HCT116 (cell line): ENCODE data around the gene PREX1. TPM values are rescaled to one million over a fixed set of nuclear protein-coding genes. Genes with fewer than 3 reads are reported as not detected.

ENCODE experiments used
- ATAC-seq: fragments of 200-7000 bp; cut with Tn5 transposase; 2 replicates; pipeline ENCODE4 v1.9.1; 2020; ENCODE audit warnings: mild to moderate bottlenecking, moderate library complexity
- BruUV-seq: library from RNA; stranded (reverse); fragments of 400-500 nt; replicated peaks from 2 replicates; lab custom pipeline; 2021; lab: Mats Ljungman, UMichigan
- CTCF ChIA-PET: fragments of 300-600 bp; sonication (Branson Sonifier 250); formaldehyde crosslinking; loops from one replicate; lab custom pipeline; 2021; ENCODE audit warnings: antibody characterized with exemption; lab: Charles Lee
- POLR2A ChIA-PET: fragments of 300-600, 350-600 bp; sonication (Branson Sonifier 250); formaldehyde crosslinking; loops from one replicate; lab custom pipeline; 2021; ENCODE audit warnings: antibody characterized with exemption; lab: Charles Lee
- RAD21 ChIA-PET, 2 experiments: fragments of 300-600 bp; sonication (Branson Sonifier 250); formaldehyde crosslinking; loops; one replicate each; lab custom pipeline; 2023; ENCODE audit warnings: low total read pairs in 2 of 2; ENCODE audit not compliant: uncharacterized antibody in 2 of 2, unreplicated experiment in 2 of 2, low non-redundant PET in 1 of 2; lab: Charles Lee
- DNase-seq: peaks from one replicate; pipeline ENCODE4 v3.0.0-alpha.2; 2010; ENCODE audit warnings: low read depth, low spot score
- H2AFZ ChIP-seq: fragments of 200-600 bp; shearing (Covaris generic), sonication (generic); 2 replicates; pipeline ENCODE4 v1.6.1; 2017; ENCODE audit warnings: low read depth, mixed run types, mixed read lengths, antibody characterized with exemption, low read length; ENCODE audit not compliant: poor library complexity, severe bottlenecking
- H3K27ac ChIP-seq: 2 replicates; pipeline ENCODE4 v1.5.1; 2012; ENCODE audit warnings: low read depth, low read length
- H3K27me3 ChIP-seq: fragments of 200-600 bp; sonication (generic); 2 replicates; pipeline ENCODE4 v1.6.1; 2016; ENCODE audit warnings: mixed run types, low read length, mixed read lengths; ENCODE audit not compliant: insufficient read depth
- H3K36me3 ChIP-seq, 2 experiments: fragments of 200-500 bp in 1 of 2; fragments of 200-600 bp in 1 of 2; sonication (Bioruptor generic) in 1 of 2; sonication (generic) in 1 of 2; 2 replicates each; pipeline versions ENCODE4 v1.5.1 to v1.6.1; 2014 to 2016; ENCODE audit warnings: low read length in 2 of 2, inconsistent platforms in 1 of 2, mixed read lengths in 1 of 2, mixed run types in 1 of 2; ENCODE audit not compliant: insufficient read depth in 2 of 2, control insufficient read depth in 1 of 2
- H3K4me1 ChIP-seq, 2 experiments: fragments of 200-600 bp in 1 of 2; sonication (generic) in 1 of 2; 2 replicates each; pipeline versions ENCODE4 v1.5.1 to v1.6.1; 2012 to 2017; ENCODE audit warnings: low read length in 2 of 2, inconsistent platforms in 1 of 2, mild to moderate bottlenecking in 1 of 2, mixed read lengths in 1 of 2, mixed run types in 1 of 2, moderate library complexity in 1 of 2; ENCODE audit not compliant: insufficient read depth in 2 of 2, control insufficient read depth in 1 of 2
- H3K4me2 ChIP-seq: fragments of 200-600 bp; sonication (generic); 2 replicates; pipeline ENCODE4 v1.6.1; 2017; ENCODE audit warnings: mixed run types, low read length, mixed read lengths
- H3K4me3 ChIP-seq, 2 experiments: fragments of 200-600 bp in 1 of 2; sonication (generic) in 1 of 2; replicated peaks in 1 of 2; 2 replicates each; pipeline ENCODE4 v1.5.1; 2011 to 2016; ENCODE audit warnings: low read length in 2 of 2, control low read depth in 1 of 2, low read depth in 1 of 2, mild to moderate bottlenecking in 1 of 2, mixed read lengths in 1 of 2, mixed run types in 1 of 2
- H3K79me2 ChIP-seq: fragments of 200-600 bp; sonication (generic); 2 replicates; pipeline ENCODE4 v1.6.1; 2017; ENCODE audit warnings: mild to moderate bottlenecking, mixed run types, low read length, moderate library complexity, mixed read lengths; ENCODE audit not compliant: insufficient read depth
- H3K9ac ChIP-seq: fragments of 200-600 bp; sonication (generic); 2 replicates; pipeline ENCODE4 v1.6.1; 2016; ENCODE audit warnings: low read length, mixed read lengths
- H3K9me2 ChIP-seq: fragments of 200-600 bp; sonication (generic), shearing (Covaris generic); 2 replicates; pipeline ENCODE4 v1.6.1; 2017; ENCODE audit warnings: mixed run types, mild to moderate bottlenecking, moderate library complexity; ENCODE audit not compliant: insufficient read depth
- H3K9me3 ChIP-seq, 2 experiments: fragments of 200-500 bp in 1 of 2; fragments of 200-600 bp in 1 of 2; sonication (Bioruptor generic) in 1 of 2; sonication (generic) in 1 of 2; 2 replicates each; pipeline ENCODE4 v1.6.1; 2014 to 2017; ENCODE audit warnings: low read length in 2 of 2, mixed read lengths in 2 of 2, inconsistent platforms in 1 of 2, low read depth in 1 of 2, mild to moderate bottlenecking in 1 of 2, mixed run types in 1 of 2, moderate library complexity in 1 of 2; ENCODE audit not compliant: control insufficient read depth in 1 of 2, insufficient read depth in 1 of 2
- H4K20me1 ChIP-seq: fragments of 200-600 bp; sonication (generic), shearing (Covaris generic); 2 replicates; pipeline ENCODE4 v1.6.1; 2017; ENCODE audit warnings: mixed run types, mild to moderate bottlenecking, moderate library complexity; ENCODE audit not compliant: insufficient read depth
- CBX3 ChIP-seq: IDR thresholded peaks from 2 replicates; pipeline ENCODE4 v1.6.1; 2012; ENCODE audit warnings: low read depth
- EGR1 ChIP-seq: IDR thresholded peaks from 2 replicates; pipeline ENCODE4 v1.6.1; 2012; ENCODE audit warnings: low read depth
- ELF1 ChIP-seq: IDR thresholded peaks from 2 replicates; pipeline ENCODE4 v1.6.1; 2012; ENCODE audit warnings: low read depth, borderline replicate concordance
- EZH2 ChIP-seq: fragments of 200-600 bp; sonication (generic); IDR thresholded peaks from 2 replicates; pipeline ENCODE4 v1.6.1; 2017; ENCODE audit warnings: antibody characterized with exemption, mixed run types
- FOSL1 ChIP-seq: IDR thresholded peaks from 2 replicates; pipeline ENCODE4 v1.6.1; 2012; ENCODE audit warnings: low read depth
- POLR2AphosphoS5 ChIP-seq: IDR thresholded peaks from 2 replicates; pipeline ENCODE4 v1.6.1; 2011; ENCODE audit warnings: mild to moderate bottlenecking, low read depth, low read length, moderate library complexity
- SIN3A ChIP-seq: IDR thresholded peaks from 2 replicates; pipeline ENCODE4 v1.6.1; 2012; ENCODE audit warnings: low read depth
- SP1 ChIP-seq: IDR thresholded peaks from 2 replicates; pipeline ENCODE4 v1.6.1; 2012; ENCODE audit warnings: low read depth
- SRF ChIP-seq: IDR thresholded peaks from 2 replicates; pipeline ENCODE4 v1.6.1; 2012; ENCODE audit warnings: low read depth
- TCF7L2 ChIP-seq: IDR thresholded peaks from 2 replicates; pipeline ENCODE4 v1.7.0; 2011; ENCODE audit warnings: borderline replicate concordance, inconsistent platforms; ENCODE audit not compliant: insufficient read depth, insufficient read length; ENCODE audit errors: extremely low read depth
- YY1 ChIP-seq: IDR thresholded peaks from 2 replicates; pipeline ENCODE4 v1.6.1; 2011; ENCODE audit warnings: low read length, low read depth, moderate library complexity, mild to moderate bottlenecking; ENCODE audit not compliant: insufficient replicate concordance; ENCODE audit errors: extremely low read depth
- ZFX ChIP-seq: fragments of 450-650 bp; IDR thresholded peaks from 2 replicates; pipeline ENCODE4 v1.6.1; 2017
- ZNF274 ChIP-seq: fragments of 200-500 bp; sonication (Bioruptor generic); IDR thresholded peaks from 2 replicates; pipeline ENCODE4 v1.6.1; 2014; ENCODE audit warnings: mild to moderate bottlenecking, low read depth, low read length, inconsistent platforms
- intact Hi-C: fragments of 100-400 bp; cut with micrococcal nuclease; formaldehyde crosslinking; loops from 2 replicates; pipeline ENCODE4 v1.10.0; 2022
- total RNA-seq: library from RNA; stranded (reverse); gene quantifications from one replicate; pipeline ENCODE4 v1.2.1, GENCODE V29; 2021; ENCODE audit not compliant: unreplicated experiment
- TF ChIP-seq, protein P1 (sequence below), 3 experiments: fragments of 200-600 bp in 1 of 3; sonication (generic) in 1 of 3; IDR thresholded peaks in 2 of 3; conservative IDR thresholded peaks in 1 of 3; 2 replicates each; pipeline ENCODE4 v1.5.1; 2012 to 2017; ENCODE audit warnings: low read depth in 2 of 3, low read length in 2 of 3, antibody characterized with exemption in 1 of 3, borderline replicate concordance in 1 of 3, control low read depth in 1 of 3, mild to moderate bottlenecking in 1 of 3, mixed read lengths in 1 of 3, mixed run types in 1 of 3, moderate library complexity in 1 of 3; ENCODE audit not compliant: insufficient read depth in 1 of 3
- TF ChIP-seq, protein P2 (sequence below): IDR thresholded peaks from 2 replicates; pipeline ENCODE4 v1.6.1; 2012; ENCODE audit warnings: low read depth

The PREX1 gene
- total RNA-seq, 1 experiment from 2014 or later = 6.1 TPM

DNA sequence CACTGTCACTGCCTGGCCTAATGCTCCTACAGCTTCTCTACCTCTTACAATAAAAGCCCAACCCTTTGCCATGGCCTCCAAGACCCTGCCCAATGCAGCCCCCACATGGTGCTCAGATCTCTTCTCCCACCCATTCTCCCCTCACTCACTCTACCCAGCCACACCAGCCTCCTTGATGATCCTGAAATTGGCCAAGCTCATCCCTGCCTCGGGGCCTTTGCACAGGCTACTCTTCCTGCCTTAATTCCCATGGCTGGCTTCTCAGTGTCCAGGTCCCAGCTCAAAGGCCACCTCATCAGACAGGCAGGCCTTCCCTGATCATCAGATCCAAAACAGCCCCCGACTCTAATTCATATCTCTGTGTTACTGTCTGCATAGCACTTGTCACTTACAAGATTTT lies 25.6 kb downstream of the PREX1 start:
- no peaks in the 10 kb centered on the region for H3K9me2 ChIP-seq
- ATAC-seq (no peak), DNase-seq (no peak)
- ChIA-PET RAD21 (no interaction called here), POLR2A (no interaction called here), CTCF (no interaction called here)
- no peak overlapping the region for H3K9ac ChIP-seq
- 0 out of 4 replicates have a peak, but pooled peaks cover 0 to 3% of the 10 kb centered on the region in 2 experiments for H3K9me3 ChIP-seq
- H3K27me3 ChIP-seq = no peaks in the 10 kb centered on the region
- TF ChIP-seq FOSL1 (no peak), SP1 (no peak), ELF1 (no peak), SIN3A (no peak), EZH2 (no peak), ZFX (no peak), ZNF274 (no peak)
- no peaks in the 10 kb centered on the region for H3K4me1 ChIP-seq
- H3K4me2 ChIP-seq = no peak overlapping the region
- no peaks in the 10 kb centered on the region for H4K20me1 ChIP-seq
- intact Hi-C loops = no loop called here
- no peak overlapping the region for H2AFZ ChIP-seq
- no peaks in the 10 kb centered on the region for H3K36me3 ChIP-seq
- H3K4me3 ChIP-seq = no peak overlapping the region
- no TSS peak for BruUV-seq
- H3K79me2 ChIP-seq = no peaks in the 10 kb centered on the region
- H3K27ac ChIP-seq = no peak overlapping the region

DNA sequence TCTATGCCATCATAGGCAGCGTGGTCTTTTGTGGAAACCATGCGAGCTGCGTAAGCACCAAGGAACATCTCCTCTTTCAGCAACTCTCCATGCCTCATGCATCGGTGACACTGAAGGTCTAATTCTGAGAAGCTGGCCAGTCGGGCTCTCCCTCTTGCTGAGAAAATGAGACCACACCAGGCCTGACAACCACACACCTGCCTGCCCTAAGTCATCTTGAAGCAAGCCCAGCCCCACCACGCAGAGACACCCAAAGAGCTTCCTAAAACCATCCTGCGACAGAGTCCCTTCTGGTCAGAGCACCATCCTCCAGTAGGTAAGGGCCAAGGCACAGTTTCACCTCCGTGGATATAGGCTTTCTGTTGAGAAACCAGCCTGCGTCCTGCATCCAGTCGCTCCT lies 26.6 kb downstream of the PREX1 start:
- Histone ChIP-seq H3K27ac (no peak overlapping the region), H3K36me3 (no peaks in the 10 kb centered on the region), H3K4me3 (no peak overlapping the region), H2AFZ (no peak overlapping the region), H3K79me2 (no peaks in the 10 kb centered on the region)
- BruUV-seq = no TSS peak
- RAD21 ChIA-PET = no interaction called here
- TF ChIP-seq POLR2AphosphoS5 (no peak), CBX3 (no peak), ZNF274 (no peak), FOSL1 (no peak), ZFX (no peak), YY1 (no peak), EGR1 (no peak), SP1 (no peak), SRF (no peak), TCF7L2 (no peak)
- TF ChIP-seq, protein P1, sequence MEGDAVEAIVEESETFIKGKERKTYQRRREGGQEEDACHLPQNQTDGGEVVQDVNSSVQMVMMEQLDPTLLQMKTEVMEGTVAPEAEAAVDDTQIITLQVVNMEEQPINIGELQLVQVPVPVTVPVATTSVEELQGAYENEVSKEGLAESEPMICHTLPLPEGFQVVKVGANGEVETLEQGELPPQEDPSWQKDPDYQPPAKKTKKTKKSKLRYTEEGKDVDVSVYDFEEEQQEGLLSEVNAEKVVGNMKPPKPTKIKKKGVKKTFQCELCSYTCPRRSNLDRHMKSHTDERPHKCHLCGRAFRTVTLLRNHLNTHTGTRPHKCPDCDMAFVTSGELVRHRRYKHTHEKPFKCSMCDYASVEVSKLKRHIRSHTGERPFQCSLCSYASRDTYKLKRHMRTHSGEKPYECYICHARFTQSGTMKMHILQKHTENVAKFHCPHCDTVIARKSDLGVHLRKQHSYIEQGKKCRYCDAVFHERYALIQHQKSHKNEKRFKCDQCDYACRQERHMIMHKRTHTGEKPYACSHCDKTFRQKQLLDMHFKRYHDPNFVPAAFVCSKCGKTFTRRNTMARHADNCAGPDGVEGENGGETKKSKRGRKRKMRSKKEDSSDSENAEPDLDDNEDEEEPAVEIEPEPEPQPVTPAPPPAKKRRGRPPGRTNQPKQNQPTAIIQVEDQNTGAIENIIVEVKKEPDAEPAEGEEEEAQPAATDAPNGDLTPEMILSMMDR (IDR thresholded peaks at IDR 0.05 in 2 of 3, conservative IDR thresholded peaks at IDR 0.05 in 1 of 3; ENCODE audit: borderline replicate concordance in 1 of 3, insufficient read depth in 1 of 3, low read depth in 2 of 3, low read length in 2 of 3) = no peak
- TF ChIP-seq, protein P2, sequence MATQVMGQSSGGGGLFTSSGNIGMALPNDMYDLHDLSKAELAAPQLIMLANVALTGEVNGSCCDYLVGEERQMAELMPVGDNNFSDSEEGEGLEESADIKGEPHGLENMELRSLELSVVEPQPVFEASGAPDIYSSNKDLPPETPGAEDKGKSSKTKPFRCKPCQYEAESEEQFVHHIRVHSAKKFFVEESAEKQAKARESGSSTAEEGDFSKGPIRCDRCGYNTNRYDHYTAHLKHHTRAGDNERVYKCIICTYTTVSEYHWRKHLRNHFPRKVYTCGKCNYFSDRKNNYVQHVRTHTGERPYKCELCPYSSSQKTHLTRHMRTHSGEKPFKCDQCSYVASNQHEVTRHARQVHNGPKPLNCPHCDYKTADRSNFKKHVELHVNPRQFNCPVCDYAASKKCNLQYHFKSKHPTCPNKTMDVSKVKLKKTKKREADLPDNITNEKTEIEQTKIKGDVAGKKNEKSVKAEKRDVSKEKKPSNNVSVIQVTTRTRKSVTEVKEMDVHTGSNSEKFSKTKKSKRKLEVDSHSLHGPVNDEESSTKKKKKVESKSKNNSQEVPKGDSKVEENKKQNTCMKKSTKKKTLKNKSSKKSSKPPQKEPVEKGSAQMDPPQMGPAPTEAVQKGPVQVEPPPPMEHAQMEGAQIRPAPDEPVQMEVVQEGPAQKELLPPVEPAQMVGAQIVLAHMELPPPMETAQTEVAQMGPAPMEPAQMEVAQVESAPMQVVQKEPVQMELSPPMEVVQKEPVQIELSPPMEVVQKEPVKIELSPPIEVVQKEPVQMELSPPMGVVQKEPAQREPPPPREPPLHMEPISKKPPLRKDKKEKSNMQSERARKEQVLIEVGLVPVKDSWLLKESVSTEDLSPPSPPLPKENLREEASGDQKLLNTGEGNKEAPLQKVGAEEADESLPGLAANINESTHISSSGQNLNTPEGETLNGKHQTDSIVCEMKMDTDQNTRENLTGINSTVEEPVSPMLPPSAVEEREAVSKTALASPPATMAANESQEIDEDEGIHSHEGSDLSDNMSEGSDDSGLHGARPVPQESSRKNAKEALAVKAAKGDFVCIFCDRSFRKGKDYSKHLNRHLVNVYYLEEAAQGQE = no peak
- TF ChIP-seq, all 23 proteins: peak for 0
- ChIA-PET POLR2A (no interaction called here), CTCF (no interaction called here)
- H4K20me1 ChIP-seq = no peaks in the 10 kb centered on the region
- H3K9ac ChIP-seq = no peak overlapping the region
- no peaks in the 10 kb centered on the region for H3K9me3 ChIP-seq
- no peaks in the 10 kb centered on the region for H3K9me2 ChIP-seq
- H3K4me2 ChIP-seq = no peak overlapping the region
- DNase-seq = no peak
- H3K4me1 ChIP-seq = no peaks in the 10 kb centered on the region
- no peak for ATAC-seq
- intact Hi-C loops = no loop called here
- H3K27me3 ChIP-seq = no peaks in the 10 kb centered on the region
